SJSA1 (cell line): ENCODE data around the gene BAHCC1. TPM values are rescaled to one million over a fixed set of nuclear protein-coding genes. Genes with fewer than 3 reads are reported as not detected.
A peak's percentile ranks its signal among the peaks of the same experiment; 100 is the strongest.
"Not testable (repeated sequence)": the region's sequence is repeated elsewhere in the genome, so short reads cannot be mapped to it uniquely, and the experiment has no call there.

Source experiments
- DNase-seq, 2 experiments: peaks; one replicate each; pipeline ENCODE4 v3.0.0-alpha.2; 2015 to 2020; ENCODE audit warnings: low spot score in 2 of 2, low read depth in 1 of 2
- H3K27ac ChIP-seq: fragments of 250-450 bp; sonication (Bioruptor Pico); 2 replicates; pipeline ENCODE4 v1.5.1; 2020; ENCODE audit warnings: mild to moderate bottlenecking, moderate library complexity
- H3K27me3 ChIP-seq: fragments of 250-450 bp; sonication (Bioruptor Pico); replicated peaks from 2 replicates; pipeline ENCODE4 v1.5.1; 2020; ENCODE audit warnings: mild to moderate bottlenecking, moderate library complexity
- H3K36me3 ChIP-seq: fragments of 250-450 bp; sonication (Bioruptor Pico); 2 replicates; pipeline ENCODE4 v1.5.1; 2020; ENCODE audit warnings: mild to moderate bottlenecking
- H3K4me1 ChIP-seq: fragments of 250-450 bp; sonication (Bioruptor Pico); replicated peaks from 2 replicates; pipeline ENCODE4 v1.6.1; 2021; ENCODE audit warnings: mild to moderate bottlenecking
- H3K4me3 ChIP-seq: fragments of 250-450 bp; sonication (Bioruptor Pico); 2 replicates; pipeline ENCODE4 v1.5.1; 2020; ENCODE audit warnings: mild to moderate bottlenecking
- H3K9me3 ChIP-seq: fragments of 250-450 bp; sonication (Bioruptor Pico); replicated peaks from 2 replicates; pipeline ENCODE4 v1.5.1; 2020; ENCODE audit warnings: mild to moderate bottlenecking
- total RNA-seq: library from RNA; depleted of rRNA; stranded (reverse); fragments of >200 nt; shearing (Covaris generic); gene quantifications from 2 replicates; pipeline ENCODE4 v1.2.3, GENCODE V29; 2014

BAHCC1 gene
- total RNA-seq, 1 experiment from 2014 or later, result 6.6 TPM

DNA sequence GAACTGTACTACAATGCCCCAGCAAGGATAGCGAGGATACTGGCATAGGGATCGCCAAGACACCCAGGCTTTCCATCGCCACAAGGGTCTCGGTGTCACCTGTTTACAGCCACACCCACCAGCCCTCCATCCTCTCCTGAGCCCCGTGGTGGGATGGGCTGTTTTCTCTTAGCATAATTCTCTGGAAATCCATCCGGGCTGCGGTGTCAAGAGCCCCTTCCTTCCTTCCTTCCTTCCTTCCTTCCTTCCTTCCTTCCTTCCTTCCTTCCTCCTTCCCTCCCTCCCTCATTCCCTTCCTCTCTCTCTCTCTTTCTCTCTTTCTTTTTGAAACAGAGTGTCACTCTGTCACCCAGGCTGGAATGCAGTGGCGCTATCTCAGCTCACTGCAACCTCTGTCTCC is 36.0 kb upstream of the BAHCC1 start:
- Histone ChIP-seq H3K36me3 (no peaks in the 10 kb centered on the region), H3K4me3 (no peak overlapping the region), H3K27me3 (no peaks in the 10 kb centered on the region), H3K9me3 (no peaks in the 10 kb centered on the region), H3K27ac (no peak overlapping the region), H3K4me1 (peaks cover 15% of the 10 kb centered on the region)
- DNase-seq, result no peak

GRCh38 chr17:81362001-81362400 is 33.3 kb upstream of the BAHCC1 start:
- DNase-seq, H3K9me3 ChIP-seq, H3K27me3 ChIP-seq, H3K36me3 ChIP-seq, H3K27ac ChIP-seq, H3K4me3 ChIP-seq: not testable (repeated sequence)
- peaks cover 28% of the 10 kb centered on the region for H3K4me1 ChIP-seq

- no peaks in the 10 kb centered on the region for H3K36me3 ChIP-seq
- peaks cover 27% of the 10 kb centered on the region for H3K4me1 ChIP-seq
- no peaks in the 10 kb centered on the region; the same call in 1 of the 2 replicates for H3K9me3 ChIP-seq
- H3K4me3 ChIP-seq, result no peak overlapping the region
- DNase-seq, result no peak
- peaks cover 6% of the 10 kb centered on the region for H3K27me3 ChIP-seq
- no peak overlapping the region for H3K27ac ChIP-seq
Observed at GRCh38 chr17:81364278-81365147, 30.7 kb upstream of the BAHCC1 start.

- no peak overlapping the region for H3K27ac ChIP-seq
- no peak for DNase-seq
- H3K27me3 ChIP-seq, result peaks cover 6% of the 10 kb centered on the region
- H3K36me3 ChIP-seq, result no peaks in the 10 kb centered on the region
- H3K9me3 ChIP-seq, result no peaks in the 10 kb centered on the region; the same call in 1 of the 2 replicates
- no peak overlapping the region for H3K4me3 ChIP-seq
- peaks cover 22% of the 10 kb centered on the region for H3K4me1 ChIP-seq
Observed at GRCh38 chr17:81365148-81365600, 30.1 kb upstream of the BAHCC1 start.

- H3K27ac ChIP-seq, result no peak overlapping the region
- H3K36me3 ChIP-seq, result no peaks in the 10 kb centered on the region
- DNase-seq, result no peak
- no peak overlapping the region for H3K4me3 ChIP-seq
- H3K9me3 ChIP-seq, result no peaks in the 10 kb centered on the region; the same call in 1 of the 2 replicates
- peaks cover 17% of the 10 kb centered on the region for H3K4me1 ChIP-seq
- peaks cover 6% of the 10 kb centered on the region for H3K27me3 ChIP-seq
Observed at GRCh38 chr17:81365601-81366585, 29.4 kb upstream of the BAHCC1 start.

DNA sequence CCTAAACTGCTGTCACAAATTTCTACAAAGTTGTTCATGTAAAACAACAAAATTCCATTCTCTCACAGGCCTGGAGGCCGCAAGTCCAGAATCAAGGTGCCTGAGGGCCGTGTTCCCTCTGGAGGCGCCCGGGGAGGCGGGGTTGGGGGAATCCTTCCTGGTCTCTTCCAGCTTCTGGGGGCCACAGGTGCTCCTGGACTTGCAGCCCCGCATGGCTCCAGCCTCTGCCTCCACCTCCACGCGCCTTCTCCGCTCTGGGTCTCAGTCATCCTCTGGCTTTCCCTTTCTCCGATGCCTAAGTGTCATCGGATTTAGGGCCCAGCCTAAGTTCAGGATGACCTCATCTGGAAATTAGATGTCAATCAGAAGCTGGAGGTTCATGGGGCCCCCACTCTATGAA is 28.6 kb upstream of the BAHCC1 start:
- no peaks in the 10 kb centered on the region; the same call in 1 of the 2 replicates for H3K9me3 ChIP-seq
- no peak overlapping the region for H3K27ac ChIP-seq
- peaks cover 13% of the 10 kb centered on the region for H3K4me1 ChIP-seq
- no peak overlapping the region for H3K4me3 ChIP-seq
- H3K36me3 ChIP-seq, result no peaks in the 10 kb centered on the region
- DNase-seq, result no peak
- peaks cover 6% of the 10 kb centered on the region for H3K27me3 ChIP-seq

- no peak overlapping the region for H3K4me3 ChIP-seq
- peaks cover 15% of the 10 kb centered on the region for H3K4me1 ChIP-seq
- no peaks in the 10 kb centered on the region; the same call in 1 of the 2 replicates for H3K9me3 ChIP-seq
Observed at GRCh38 chr17:81367171-81367570, 28.1 kb upstream of the BAHCC1 start.

GRCh38 chr17:81368161-81369022 is 26.9 kb upstream of the BAHCC1 start:
- no peaks in the 10 kb centered on the region for H3K36me3 ChIP-seq
- H3K27ac ChIP-seq, result no peak overlapping the region
- no peak overlapping the region for H3K4me3 ChIP-seq
- peaks cover 19% of the 10 kb centered on the region for H3K4me1 ChIP-seq
- peaks cover 6% of the 10 kb centered on the region for H3K27me3 ChIP-seq
- no peaks in the 10 kb centered on the region; the same call in 1 of the 2 replicates for H3K9me3 ChIP-seq
- DNase-seq, result no peak

More at GRCh38 chr17:81367171-81367570, 28.1 kb upstream of the BAHCC1 start:
- DNase-seq, result no peak
- no peak overlapping the region for H3K27ac ChIP-seq
- no peaks in the 10 kb centered on the region for H3K36me3 ChIP-seq
- peaks cover 6% of the 10 kb centered on the region for H3K27me3 ChIP-seq

GRCh38 chr17:81370294-81370693 is 25.0 kb upstream of the BAHCC1 start:
- Histone ChIP-seq H3K4me1 (peaks cover 17% of the 10 kb centered on the region), H3K27me3 (peaks cover 7% of the 10 kb centered on the region), H3K36me3 (no peaks in the 10 kb centered on the region), H3K27ac (no peak overlapping the region), H3K4me3 (no peak overlapping the region), H3K9me3 (no peaks in the 10 kb centered on the region; the same call in 1 of the 2 replicates)
- DNase-seq, result no peak

DNA sequence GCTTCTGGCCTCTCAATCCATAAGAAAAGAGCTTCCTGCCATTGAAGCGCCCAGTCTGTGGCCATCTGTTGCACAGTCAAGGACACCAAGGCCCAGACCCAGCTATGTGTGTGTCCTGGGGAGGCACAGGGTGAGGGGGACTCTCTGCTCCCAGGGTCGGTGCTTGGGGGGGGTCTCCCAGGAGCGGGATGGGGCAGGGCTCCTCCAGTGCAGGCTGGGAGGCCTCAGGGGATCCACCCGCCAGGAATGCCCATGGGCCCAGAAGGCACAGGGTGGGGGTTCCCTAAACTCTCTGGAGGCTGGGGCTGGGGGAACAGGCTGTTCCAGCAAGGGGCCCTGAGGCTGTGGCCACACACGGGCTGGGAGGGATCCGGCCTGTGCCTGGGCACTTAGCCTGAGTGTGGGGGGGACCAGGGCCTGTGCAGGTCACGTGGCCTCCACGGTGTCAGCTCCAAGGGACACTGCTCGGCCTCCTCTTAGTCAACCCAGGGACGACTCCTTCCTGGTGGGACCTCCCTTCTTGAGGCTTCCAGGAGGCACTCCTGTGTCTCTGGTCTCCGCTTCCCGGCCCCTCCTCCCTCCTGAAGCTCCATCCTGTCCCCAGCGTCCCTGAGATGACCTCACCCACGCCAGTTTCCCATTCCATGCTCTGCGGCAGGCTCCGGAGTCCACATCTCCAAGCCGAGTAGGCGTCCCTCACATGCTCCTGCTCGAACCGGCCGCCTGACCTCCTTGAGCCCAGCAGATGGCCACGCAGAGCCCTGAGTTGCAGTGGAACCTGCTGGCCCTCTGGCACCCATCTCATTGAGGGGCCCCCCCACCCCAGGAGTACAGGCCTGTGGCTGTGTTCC is 23.1 kb upstream of the BAHCC1 start:
- Histone ChIP-seq H3K27ac (no peak overlapping the region), H3K9me3 (no peaks in the 10 kb centered on the region), H3K4me3 (no peak overlapping the region), H3K27me3 (peaks cover 5% of the 10 kb centered on the region), H3K36me3 (no peaks in the 10 kb centered on the region), H3K4me1 (peaks cover 6% of the 10 kb centered on the region)
- peak in 1 of 2 experiments; percentile 59 for DNase-seq

GRCh38 chr17:81373536-81374160 is 21.6 kb upstream of the BAHCC1 start:
- peaks cover 5% of the 10 kb centered on the region for H3K27me3 ChIP-seq
- no peaks in the 10 kb centered on the region for H3K9me3 ChIP-seq
- no peaks in the 10 kb centered on the region for H3K36me3 ChIP-seq
- DNase-seq, result no peak
- H3K4me3 ChIP-seq, result no peak overlapping the region
- H3K4me1 ChIP-seq, result peaks cover 10% of the 10 kb centered on the region
- no peak overlapping the region for H3K27ac ChIP-seq

GRCh38 chr17:81374890-81375289 is 20.4 kb upstream of the BAHCC1 start:
- Histone ChIP-seq H3K4me3 (no peak overlapping the region), H3K27ac (no peak overlapping the region), H3K4me1 (peaks cover 10% of the 10 kb centered on the region), H3K36me3 (no peaks in the 10 kb centered on the region), H3K9me3 (no peaks in the 10 kb centered on the region), H3K27me3 (peaks cover 11% of the 10 kb centered on the region)
- DNase-seq, result no peak
